ENCODE results near the gene CACNA1A.

The CACNA1A gene

DNA sequence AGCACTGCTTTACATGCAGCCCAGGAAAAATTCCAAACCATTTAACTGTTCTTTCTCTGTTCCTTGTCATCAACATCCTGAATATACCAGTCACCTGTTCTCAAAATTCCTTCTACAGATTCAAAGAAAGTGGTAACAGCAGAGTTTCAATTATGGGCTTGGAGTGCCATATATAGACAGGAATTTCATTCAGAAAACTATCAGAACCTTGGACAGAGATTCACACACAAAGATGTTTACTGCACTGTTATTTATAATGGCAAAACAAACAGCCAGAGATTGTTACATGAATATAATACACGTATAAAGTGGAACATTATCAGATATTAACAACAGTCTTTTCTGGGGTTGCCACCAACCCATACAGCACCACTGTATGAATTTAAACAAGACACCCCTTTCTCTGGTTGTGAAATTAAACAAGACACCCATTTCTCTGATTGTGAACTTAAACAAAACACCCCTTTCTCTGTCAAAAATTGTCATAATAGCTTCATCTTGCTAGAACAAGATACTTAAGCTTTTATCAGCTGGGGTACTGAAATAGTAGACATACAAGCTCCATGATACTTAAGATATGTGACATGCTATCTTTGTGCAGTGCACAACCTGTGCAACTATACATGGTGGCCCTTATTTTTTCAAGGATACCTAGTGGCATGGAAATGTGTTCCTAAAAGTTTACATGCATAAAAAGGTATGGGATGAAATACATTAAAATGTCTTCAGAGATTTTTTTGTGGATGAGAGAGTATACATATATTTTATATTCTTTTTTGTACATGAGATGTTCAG lies 12.6 kb downstream of the CACNA1A start:
- no peak for DNase-seq (ENCODE audit: low read depth)

DNA sequence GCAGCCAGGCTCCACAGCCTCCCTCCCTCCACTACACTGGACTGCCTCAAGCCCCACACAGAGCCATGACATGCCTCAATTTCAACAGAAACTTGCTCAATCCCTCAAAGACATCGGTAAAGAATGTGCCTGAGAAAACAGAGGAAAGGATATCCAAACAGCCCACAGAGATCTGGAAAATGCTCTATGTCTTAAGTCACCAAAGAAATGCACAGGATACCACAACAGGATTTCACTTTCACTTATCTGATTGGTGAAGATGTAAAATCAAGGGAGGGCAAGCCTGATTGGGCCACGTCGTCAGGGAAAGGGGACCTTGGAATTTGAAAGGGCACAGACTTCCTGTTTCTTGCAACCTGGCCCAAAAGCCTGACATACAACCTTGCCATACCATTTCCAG lies 14.2 kb downstream of the CACNA1A start:
- no peak for DNase-seq (ENCODE audit: low read depth)

DNA sequence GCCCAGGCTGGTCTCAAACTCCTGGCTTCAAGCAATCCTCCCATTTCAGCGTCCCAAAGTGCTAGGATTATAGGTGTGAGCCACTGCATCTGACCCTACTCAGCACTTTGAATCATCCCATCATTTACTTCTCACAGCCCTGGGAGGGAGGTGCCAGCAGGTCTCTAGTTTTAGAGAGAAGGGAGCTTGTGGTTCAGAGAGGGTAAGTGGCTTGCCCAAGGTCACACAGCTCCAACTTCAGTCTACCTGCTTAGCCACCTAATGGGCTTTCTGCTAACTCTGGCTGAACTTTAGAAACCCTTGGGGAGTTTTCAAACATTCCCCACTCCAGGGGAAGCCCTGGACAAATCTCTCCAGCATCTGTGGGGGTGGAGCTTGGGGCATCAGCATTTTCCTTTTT lies 18.3 kb downstream of the CACNA1A start:
- no peak for DNase-seq (ENCODE audit: low read depth)

DNA sequence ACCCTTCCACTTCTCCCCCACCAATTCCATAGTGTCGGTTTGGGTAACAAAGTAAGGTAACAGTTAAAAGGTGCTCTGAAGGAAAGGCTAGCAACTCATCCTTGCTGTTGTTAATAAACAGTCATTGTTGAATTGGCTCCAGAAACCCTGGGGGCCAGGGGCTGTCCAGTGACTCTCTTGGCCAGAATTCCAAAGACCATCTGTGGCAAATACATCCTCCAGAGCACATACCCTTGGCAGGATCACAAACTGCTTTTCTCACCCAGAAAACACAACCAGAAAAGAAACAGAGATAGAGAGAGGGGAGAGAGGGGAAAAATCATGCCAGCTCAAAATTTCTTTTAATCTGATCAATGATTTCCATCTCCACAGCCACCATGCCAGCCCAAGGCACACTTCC lies 22.1 kb downstream of the CACNA1A start:
- DNase-seq (ENCODE audit: low read depth) = no peak

DNA sequence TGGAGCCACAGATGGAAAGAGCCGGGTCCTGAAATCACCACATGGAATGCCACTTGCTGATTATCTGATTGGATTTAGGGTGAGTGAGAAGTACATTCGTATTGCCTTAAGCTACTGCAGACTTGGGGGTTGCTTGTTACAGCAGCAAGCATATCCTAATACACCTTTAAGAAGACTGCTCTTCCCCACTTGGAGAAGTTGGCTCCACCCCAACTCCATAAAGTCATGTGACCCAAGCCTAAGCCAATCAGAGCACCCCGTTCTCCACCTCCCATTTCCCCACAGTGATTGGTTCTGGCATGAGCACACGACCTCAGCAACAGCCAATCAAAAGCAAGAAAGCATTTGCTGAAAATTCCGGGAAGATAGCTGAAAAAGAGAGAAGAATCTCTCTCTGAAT lies 23.1 kb downstream of the CACNA1A start:
- DNase-seq (ENCODE audit: low read depth) = no peak

DNA sequence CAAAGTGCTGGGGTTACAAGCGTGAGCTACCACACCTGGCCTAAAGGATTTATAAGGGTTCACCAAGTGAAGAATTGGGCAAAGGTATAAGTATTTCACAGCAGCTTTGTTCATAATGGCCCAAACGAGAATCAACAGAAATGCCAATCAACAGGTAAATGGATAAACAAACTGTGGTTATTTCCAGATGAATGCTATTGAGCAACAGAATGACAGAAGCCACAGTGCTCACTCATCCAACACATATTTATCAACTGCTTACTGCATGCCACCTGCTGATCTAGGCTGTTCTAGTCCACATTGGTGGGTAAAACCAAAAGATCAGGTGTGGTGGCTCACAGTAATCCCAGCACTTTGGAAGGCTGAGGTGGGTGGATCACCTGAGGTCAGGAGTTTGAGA lies 27.7 kb downstream of the CACNA1A start:
- no peak for DNase-seq (ENCODE audit: low read depth)

DNA sequence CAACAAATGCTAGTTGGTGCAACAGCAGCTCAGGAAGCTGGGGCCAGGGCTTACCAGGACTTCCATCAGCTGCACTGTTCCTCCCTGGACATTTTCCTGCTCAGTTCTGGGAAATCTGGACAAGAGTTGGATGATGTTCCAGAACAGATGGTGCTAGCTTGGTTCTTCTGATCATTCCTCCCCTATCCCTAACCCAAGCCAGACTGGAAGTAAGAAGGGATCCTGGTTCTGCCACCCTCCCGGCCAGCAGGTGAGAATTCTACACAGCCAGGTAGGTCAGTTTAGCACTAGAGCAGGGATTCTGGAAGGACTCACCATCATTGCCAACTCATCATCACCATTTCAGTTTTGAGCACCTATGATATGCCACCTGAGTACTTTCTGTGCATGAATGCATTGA lies 30.2 kb downstream of the CACNA1A start:
- DNase-seq (ENCODE audit: low read depth) = no peak

DNA sequence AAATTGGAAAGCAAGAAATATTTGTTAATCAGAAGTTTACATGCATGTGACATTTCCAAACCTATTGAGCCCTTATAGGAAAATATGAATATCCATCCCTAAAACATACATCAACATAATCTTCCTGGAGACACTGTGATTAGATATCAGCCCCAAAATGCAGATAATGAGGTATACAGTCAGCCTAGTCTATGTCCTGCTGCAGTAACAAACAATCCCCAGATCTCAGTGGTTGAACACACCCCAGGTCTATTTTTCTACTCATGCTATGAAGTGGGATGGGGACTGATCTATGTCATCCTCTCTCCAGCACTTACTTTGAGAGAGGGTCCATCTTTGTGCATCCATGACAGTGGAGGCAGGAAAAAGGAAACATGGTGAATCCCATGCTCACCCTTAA lies 31.2 kb downstream of the CACNA1A start:
- DNase-seq (ENCODE audit: low read depth) = no peak

DNA sequence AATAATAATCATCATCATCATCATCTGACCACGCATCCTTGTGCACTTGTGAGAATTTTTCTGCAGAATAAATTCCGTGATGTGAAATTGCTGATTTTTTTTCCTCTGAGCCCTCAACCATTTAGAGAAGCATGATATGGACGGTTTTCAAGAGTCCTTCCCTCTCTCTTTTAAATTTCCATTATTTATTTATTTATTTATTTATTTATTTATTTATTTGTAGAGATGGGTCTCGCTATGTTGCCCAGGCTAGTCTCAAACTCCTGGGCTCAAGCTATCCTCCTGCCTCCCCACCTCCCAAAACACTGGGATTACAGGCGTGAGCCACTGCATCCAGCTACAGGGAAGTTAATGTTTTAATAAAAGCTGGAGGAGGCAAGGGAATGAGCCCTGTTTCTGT lies 39.6 kb downstream of the CACNA1A start:
- DNase-seq (ENCODE audit: low read depth) = no peak

DNA sequence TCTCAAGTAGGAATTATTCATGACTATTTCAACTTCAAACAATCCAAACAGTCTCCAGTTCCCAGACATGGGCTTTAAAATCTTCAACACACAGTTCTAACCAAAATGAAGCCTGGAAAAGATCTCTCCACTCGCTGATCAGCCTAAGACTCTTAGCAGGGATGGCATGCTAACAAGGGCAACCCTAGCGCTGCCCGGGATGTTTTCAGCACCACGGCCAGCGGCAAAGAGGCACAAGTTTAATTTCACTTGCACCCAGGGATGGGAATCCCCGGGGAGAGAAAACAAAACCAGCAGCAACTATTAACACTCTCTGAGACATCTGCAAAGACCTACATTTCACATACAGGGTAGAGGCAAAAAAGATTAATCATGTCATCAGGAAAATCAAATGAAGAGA lies 43.0 kb downstream of the CACNA1A start:
- DNase-seq (ENCODE audit: low read depth) = no peak

DNA sequence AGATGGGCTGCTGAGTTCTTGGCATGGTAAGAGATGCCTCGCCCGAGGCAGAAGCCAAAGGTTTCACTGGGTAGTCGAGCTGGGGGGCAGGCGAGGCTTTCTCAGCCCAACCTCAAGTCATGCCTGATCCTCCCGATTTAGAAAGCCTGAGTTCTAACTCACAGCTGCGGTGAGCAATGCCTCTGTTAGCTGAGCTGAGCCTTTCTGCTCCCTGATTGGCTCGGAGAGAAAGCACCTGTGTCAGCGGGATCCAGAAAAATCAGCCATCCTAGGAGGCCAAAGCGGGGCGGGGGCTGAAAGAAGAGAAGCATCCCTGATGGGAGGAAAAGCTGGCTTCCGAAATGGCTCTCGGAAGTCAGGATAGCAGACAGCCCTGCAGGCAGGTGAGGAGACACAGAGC lies 44.7 kb downstream of the CACNA1A start:
- DNase-seq (ENCODE audit: low read depth) = no peak

DNA sequence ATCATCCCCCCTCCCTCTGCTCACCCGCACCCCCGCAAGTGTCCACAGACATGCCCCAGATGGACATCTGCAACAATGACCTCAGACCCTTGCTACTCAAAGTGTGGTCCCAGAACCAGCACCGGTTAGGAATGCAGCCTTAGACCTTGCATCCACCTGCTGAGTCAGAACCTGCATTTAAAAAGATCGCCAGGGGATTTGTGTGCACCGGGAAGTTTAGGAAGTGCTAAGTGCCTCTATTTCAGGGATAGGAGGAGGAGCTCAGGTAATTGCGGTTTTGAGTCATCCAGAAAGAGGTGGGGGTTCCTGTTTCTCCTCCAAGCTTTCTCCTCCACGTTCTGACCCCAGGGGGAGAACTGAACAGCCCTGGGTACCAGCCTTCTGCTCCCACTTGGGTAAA lies 46.2 kb downstream of the CACNA1A start:
- no peak for DNase-seq (ENCODE audit: low read depth)

DNA sequence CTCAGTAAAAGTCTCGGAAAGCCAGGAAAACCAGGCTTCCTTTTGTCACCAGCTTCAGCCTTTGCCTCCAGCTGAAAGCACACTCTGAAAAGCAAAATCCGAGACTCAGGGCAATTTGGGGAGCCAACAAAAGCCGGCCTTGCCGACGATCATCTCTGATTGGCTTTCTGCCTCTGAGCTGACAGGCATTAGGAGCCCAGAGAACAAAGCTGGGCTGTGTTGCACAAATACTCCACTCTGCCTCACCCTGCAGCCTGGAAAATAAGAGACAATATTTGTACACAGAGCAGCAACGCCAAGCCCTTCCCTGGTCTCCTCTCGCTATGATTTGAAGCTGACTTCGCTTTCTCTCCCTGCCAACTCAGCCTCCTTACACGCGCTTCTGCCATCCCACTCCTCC lies 46.9 kb downstream of the CACNA1A start:
- no peak for DNase-seq (ENCODE audit: low read depth)

DNA sequence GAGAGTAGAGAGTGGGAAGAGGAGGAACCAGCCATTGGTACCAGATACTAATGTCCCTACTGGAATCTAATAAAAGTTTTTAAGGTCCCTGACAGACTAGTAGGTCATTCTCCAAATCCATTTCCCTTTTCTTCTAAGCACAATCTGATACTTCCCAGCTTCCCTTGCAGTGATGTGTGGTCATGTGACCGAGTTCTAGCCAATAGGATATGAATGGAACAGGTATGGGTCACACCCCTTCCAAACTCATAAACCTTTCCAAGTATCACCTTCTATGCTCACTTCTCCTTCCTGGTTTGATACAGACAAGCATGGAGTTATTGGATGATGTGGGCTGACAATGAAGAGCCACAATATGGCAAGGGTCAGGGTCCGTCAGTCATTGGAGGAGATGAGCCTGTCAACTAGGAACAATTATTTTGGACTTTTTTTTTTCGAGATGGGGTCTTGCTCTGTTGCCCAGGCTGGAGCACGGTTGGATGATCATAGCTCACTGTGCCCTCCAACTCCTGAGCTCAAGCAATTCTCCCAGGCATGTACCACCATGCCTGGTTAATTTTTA lies 54.8 kb downstream of the CACNA1A start:
- no peak for DNase-seq (ENCODE audit: low read depth)

DNA sequence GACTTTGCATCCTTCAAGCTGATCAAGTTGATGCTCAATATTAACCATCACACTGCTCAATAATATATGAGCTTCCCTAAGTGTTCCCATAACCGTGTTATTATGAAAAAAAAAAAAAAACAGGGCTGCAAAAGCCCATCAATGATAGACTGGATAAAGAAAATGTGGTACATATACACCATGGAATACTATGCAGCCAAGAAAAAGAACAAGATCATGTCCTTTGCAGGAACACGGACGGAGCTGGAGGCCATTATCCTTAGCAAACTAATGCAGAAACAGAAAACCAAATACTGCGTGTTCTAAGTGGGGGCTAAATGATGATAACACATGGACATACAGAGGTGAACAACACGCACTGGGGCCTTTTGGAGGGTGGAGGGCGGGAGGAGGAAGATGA lies 58.3 kb downstream of the CACNA1A start:
- DNase-seq (ENCODE audit: low read depth) = no peak

DNA sequence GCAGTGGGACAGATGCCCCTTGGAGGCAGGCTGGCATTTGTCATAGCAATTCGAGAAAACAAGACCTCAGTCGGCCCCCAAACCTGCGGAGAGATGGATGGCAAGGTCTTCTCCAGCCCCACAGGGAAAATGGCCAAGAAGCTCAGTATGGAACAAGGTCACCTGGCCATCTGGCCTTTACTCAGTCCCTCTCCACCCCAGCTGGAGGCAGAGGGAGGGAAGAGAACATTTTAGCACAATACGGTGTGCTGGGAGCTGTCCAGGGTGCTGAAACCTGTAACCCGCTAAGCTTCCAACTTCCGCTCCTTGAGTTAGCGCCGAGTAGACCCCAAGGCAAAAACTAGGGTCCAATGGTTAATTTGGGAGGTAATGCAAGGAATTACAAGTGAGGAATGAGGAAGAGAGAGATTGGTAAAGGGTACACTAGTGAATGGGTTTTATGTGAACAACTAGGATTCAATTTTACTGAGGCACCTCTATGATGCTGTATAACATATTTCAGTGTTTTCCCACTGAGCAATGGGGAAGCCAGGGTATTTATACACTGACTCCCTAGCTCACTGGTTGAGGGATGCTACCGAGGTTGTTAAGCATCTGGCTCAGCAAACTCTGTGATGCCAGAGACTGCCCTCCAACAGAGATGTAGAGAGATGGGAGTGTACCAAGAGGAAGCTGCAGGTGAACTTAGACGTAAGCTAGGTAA lies 64.3 kb downstream of the CACNA1A start:
- peak; percentile 9 for DNase-seq (ENCODE audit: low read depth)

DNA sequence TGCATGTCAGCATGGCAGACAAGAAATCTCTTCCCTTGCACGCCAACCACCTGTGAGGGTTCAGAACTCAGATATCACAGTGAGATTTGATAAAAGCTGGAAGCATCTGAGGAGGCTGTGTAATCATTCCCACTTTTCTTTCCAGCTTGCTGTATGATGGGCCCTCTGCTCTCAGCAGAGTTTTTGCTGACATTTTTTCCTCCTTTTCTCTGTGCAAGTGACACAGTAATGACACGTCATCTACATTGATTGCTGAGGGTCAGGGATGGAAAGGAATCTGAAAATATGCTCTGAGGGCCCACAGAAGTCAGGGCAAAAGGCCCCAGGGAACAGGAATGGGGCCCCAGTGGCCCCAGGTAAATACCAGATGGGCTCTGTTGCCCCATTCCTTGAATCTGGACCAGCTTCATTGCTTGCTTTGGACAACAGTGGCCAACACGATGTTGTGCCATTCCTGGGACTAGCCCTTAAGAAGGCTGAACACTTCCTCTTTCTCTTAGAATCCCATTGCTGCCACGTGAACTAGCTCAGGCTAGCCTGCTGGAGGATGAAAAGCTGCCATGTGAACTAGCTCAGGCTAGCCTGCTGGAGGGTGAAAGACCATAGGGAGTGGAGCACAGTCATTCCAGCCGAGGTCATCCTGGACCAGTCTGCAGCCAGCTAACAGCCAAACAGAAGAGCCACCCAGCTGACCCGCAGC lies 68.2 kb downstream of the CACNA1A start:
- no peak for DNase-seq (ENCODE audit: low read depth)

DNA sequence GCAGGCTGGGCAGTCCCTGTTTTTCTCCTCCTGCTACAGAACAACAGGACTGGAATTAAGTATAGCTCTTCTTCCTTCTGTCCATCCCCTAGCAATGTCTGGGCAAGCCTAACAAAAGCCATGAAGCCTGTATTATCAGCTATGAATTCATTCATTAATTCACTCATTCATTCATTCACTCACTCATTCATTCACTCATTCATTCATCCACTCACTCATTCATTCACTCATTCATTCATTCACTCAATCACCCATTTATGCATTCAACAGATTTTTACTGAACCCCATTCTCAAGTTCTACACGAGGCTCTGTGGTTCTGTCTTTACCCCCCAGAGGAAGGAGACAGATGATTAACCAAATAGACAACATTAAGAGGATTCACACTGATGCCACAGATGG lies 69.9 kb downstream of the CACNA1A start:
- no peak for DNase-seq (ENCODE audit: low read depth)

DNA sequence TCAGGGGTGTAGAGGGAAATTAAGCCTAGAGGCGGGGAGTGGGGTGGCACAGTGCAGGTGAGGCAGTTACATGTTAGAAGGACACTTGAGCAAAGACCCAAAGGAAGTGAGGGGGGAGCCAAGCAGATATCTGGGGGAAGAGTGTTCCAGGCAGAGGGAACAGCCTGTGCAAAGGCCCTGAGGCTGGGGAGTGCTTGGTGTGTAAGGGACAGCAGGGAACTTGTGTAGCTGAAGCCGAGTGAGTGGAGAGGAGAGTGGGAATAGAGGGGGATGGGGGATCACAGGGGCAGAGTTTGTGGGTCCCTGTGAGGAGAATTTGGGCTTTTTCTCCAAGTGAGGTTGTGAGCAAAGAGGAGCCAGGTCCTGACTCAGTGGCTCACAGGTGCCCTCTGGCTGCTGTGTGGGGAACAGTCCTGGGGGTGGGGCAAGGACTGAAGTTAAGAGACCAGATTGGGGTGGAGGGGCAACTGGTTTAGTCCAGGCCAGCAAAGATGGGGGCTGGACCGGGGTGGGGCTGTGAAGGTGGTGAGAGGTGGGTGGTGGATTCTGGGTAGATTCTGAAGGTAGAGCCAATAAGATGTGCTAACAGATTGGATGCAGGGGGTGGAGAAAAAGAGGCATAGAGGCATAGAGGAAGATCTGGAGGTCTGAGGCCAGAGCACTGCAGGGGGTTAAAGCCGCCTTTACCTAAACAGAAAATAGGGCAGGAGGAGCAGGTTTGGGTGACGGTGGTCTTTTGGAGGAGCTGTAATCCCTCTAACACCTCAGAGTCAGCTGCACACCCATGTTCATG lies 75.3 kb downstream of the CACNA1A start:
- peak; percentile 26 for DNase-seq (ENCODE audit: low read depth)

DNA sequence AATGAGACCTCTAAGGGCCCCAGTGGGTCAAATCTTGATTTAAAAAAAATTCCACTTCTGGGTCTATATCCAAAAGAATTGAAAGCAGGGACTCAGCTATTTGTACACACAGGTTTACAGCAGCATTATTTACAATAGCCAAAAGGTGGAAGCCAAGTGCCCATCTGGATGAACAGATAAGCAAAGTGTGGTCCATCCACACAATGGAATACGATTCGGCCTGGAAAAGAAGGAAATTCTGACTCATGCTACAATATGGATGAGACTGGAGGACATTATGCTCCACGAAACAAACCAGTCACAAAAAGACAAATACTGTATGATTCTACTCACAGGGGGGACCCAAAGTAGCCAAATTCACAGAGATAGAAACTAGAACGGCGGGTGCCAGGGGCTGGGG lies 76.7 kb downstream of the CACNA1A start:
- DNase-seq (ENCODE audit: low read depth) = no peak

DNA sequence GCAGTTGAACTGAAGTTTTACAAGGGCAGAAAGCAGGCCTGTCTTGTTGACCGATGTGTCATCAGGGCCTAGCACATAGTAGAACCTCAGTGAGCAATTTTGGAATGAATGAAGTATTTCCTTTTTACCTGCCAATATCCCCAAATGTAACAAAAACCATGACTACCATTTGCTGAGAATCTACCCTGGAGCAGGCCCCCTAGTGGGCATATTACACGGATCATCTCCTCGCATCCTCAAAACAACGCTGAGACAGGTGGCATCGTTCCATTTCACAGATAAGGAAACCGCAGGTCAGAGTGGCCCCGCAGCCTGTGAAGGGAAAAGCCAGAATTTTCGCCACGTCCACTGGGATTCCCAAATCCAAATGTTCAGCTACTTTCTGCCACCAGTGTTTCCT lies 77.9 kb downstream of the CACNA1A start:
- no peak for DNase-seq (ENCODE audit: low read depth)

Measured in stimulated activated CD8-positive, alpha-beta memory T cell treated with anti-CD3 and anti-CD28 coated beads, Interleukin-15, amount 100 ng/mL, for 1 hour (primary cell).